ENCODE measurements around the gene MSN. TPM values are rescaled to one million over a fixed set of nuclear protein-coding genes. Genes with fewer than 3 reads are reported as not detected.

MSN gene
- total and polyA plus RNA-seq, 4 donors, result 168 to 399 (median 299) TPM

- no peaks in the 10 kb centered on the region for H3K4me1 ChIP-seq (ENCODE audit: control insufficient read depth in 5 of 5, insufficient read depth in 5 of 5, low read length in 5 of 5)
- 67 to 86% methylated on average over 3 of the region's 3 CpGs for WGBS, 2 donors
- no peaks in the 10 kb centered on the region for H3K36me3 ChIP-seq (ENCODE audit: control insufficient read depth in 4 of 4, insufficient read depth in 4 of 4, low read length in 4 of 4)
- no peak overlapping the region for H3K27ac ChIP-seq (ENCODE audit: low read depth in 1 of 2, low read length in 1 of 2)
- DNase-seq (no peak), ATAC-seq (ENCODE audit: insufficient read depth, low FRiP score) (no peak)
- H3K9ac ChIP-seq (ENCODE audit: insufficient read depth in 1 of 2, low read length in 2 of 2), result no peak overlapping the region
- peaks cover 0 to under 1% (median 0%) of the 10 kb centered on the region in 4 donors for H3K9me3 ChIP-seq (ENCODE audit: control insufficient read depth in 4 of 4, insufficient read depth in 3 of 4, low read length in 3 of 4)
- TF ChIP-seq CTCF (IDR thresholded peaks at IDR 0.05; ENCODE audit: control extremely low read depth, extremely low read depth), result no peak
- no peak overlapping the region for H3K4me3 ChIP-seq
- peaks cover 0 to 3% (median 0%) of the 10 kb centered on the region in 3 donors for H3K27me3 ChIP-seq (ENCODE audit: control insufficient read depth in 3 of 3, insufficient read depth in 3 of 3, low read length in 2 of 3)
Observed at GRCh38 chrX:65769564-65770292, 102.3 kb downstream of the MSN start.

- H3K36me3 ChIP-seq (ENCODE audit: control insufficient read depth in 4 of 4, insufficient read depth in 4 of 4, low read length in 4 of 4), result no peaks in the 10 kb centered on the region
- WGBS, 2 donors, result 66 to 94% methylated on average over 5 of the region's 5 CpGs
Observed at GRCh38 chrX:65772842-65773241, 105.4 kb downstream of the MSN start.

DNA sequence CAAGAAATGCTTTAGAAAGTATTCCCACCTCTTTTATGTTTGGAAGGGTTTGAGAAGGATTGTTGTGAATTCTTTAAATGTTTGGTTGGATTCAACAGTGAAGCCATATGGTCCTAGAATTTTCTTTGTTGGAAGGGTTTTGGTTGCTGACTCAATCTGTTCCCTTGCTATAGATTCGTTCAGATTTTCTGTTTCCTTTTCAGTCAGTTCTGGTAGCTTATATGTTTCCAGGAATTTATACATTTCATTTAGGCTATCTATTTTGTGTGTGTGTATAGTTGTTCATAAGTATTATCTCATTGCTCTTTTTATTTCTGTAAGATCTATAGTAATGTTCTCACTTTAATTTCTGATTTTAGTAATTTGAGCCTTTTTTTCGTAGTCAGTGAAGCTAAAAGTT, 114.4 kb downstream of the MSN start:
- 79 to 89% methylated on average over 2 of the region's 2 CpGs for WGBS, 2 donors
- Histone ChIP-seq H3K36me3 (ENCODE audit: control insufficient read depth in 4 of 4, insufficient read depth in 4 of 4, low read length in 4 of 4) (no peaks in the 10 kb centered on the region), H3K27me3 (ENCODE audit: control insufficient read depth in 3 of 3, insufficient read depth in 3 of 3, low read length in 2 of 3) (peaks cover 0 to 2% (median 0%) of the 10 kb centered on the region in 3 donors), H3K4me3 (no peak overlapping the region), H3K27ac (ENCODE audit: low read depth in 1 of 2, low read length in 1 of 2) (no peak overlapping the region), H3K9me3 (ENCODE audit: control insufficient read depth in 4 of 4, insufficient read depth in 3 of 4, low read length in 3 of 4) (peaks cover 0 to under 1% (median 0%) of the 10 kb centered on the region in 4 donors), H3K9ac (ENCODE audit: insufficient read depth in 1 of 2, low read length in 2 of 2) (no peak overlapping the region), H3K4me1 (ENCODE audit: control insufficient read depth in 5 of 5, insufficient read depth in 5 of 5, low read length in 5 of 5) (no peaks in the 10 kb centered on the region)
- no peak for TF ChIP-seq CTCF (IDR thresholded peaks at IDR 0.05; ENCODE audit: control extremely low read depth, extremely low read depth)
- ATAC-seq (ENCODE audit: insufficient read depth, low FRiP score) (no peak), DNase-seq (no peak)

More at GRCh38 chrX:65772842-65773241, 105.4 kb downstream of the MSN start:
- no peak for TF ChIP-seq CTCF (IDR thresholded peaks at IDR 0.05; ENCODE audit: control extremely low read depth, extremely low read depth)
- no peak overlapping the region for H3K4me3 ChIP-seq
- no peaks in the 10 kb centered on the region for H3K9me3 ChIP-seq (ENCODE audit: control insufficient read depth in 4 of 4, insufficient read depth in 3 of 4, low read length in 3 of 4)
- no peak for ATAC-seq (ENCODE audit: insufficient read depth, low FRiP score)
- H3K27me3 ChIP-seq (ENCODE audit: control insufficient read depth in 3 of 3, insufficient read depth in 3 of 3, low read length in 2 of 3), result peaks cover 0 to 3% (median 0%) of the 10 kb centered on the region in 3 donors
- H3K4me1 ChIP-seq (ENCODE audit: control insufficient read depth in 5 of 5, insufficient read depth in 5 of 5, low read length in 5 of 5), result no peaks in the 10 kb centered on the region
- no peak overlapping the region for H3K27ac ChIP-seq (ENCODE audit: low read depth in 1 of 2, low read length in 1 of 2)
- DNase-seq, result no peak
- no peak overlapping the region for H3K9ac ChIP-seq (ENCODE audit: insufficient read depth in 1 of 2, low read length in 2 of 2)

All from lung (tissue), 12 donors.